Upper lobe of left lung (tissue), 6 donors: ENCODE results near the gene CCNY. TPM values are rescaled to one million over a fixed set of nuclear protein-coding genes. Genes with fewer than 3 reads are reported as not detected.

Source experiments
- ATAC-seq, 2 donors: fragments of 200-7000 bp; cut with Tn5 transposase; one replicate each; pipeline ENCODE4 v1.9.1; 2022; ENCODE audit warnings: mild to moderate bottlenecking in 2 of 2, moderate library complexity in 2 of 2; ENCODE audit not compliant: low FRiP score in 2 of 2
- DNase-seq, 2 donors: peaks; one replicate each; pipeline ENCODE4 v3.0.0-alpha.2; 2019 to 2020
- H3K27ac ChIP-seq, 4 donors: fragments of 200-600 bp; sonication (generic); one replicate each; pipeline ENCODE4 v1.5.1; 2016 to 2019
- H3K27me3 ChIP-seq, 4 donors: fragments of 200-600 bp; sonication (generic); one replicate each; pipeline ENCODE4 v1.5.1; 2017 to 2019
- H3K36me3 ChIP-seq, 4 donors: fragments of 200-600 bp; sonication (generic); one replicate each; pipeline ENCODE4 v1.5.1; 2016 to 2019
- H3K4me1 ChIP-seq, 4 donors: fragments of 200-600 bp; sonication (generic); one replicate each; pipeline ENCODE4 v1.5.1; 2018 to 2019
- H3K4me3 ChIP-seq, 4 donors: fragments of 200-600 bp; sonication (generic); one replicate each; pipeline ENCODE4 v1.5.1; 2017 to 2019; ENCODE audit warnings: mild to moderate bottlenecking in 2 of 4, moderate library complexity in 1 of 4
- H3K9me3 ChIP-seq, 4 donors: fragments of 200-600 bp; sonication (generic); one replicate each; pipeline ENCODE4 v1.5.1; 2018 to 2019
- EP300 ChIP-seq, 4 donors: sonication (generic); formaldehyde crosslinking; IDR thresholded peaks; one replicate each; pipeline ENCODE4 v1.5.1; 2017; ENCODE audit warnings: antibody characterized with exemption in 4 of 4, control low read depth in 2 of 4
- POLR2A ChIP-seq, 4 donors: fragments of 450-650 bp; IDR thresholded peaks; one replicate each; pipeline ENCODE4 v1.5.1; 2016 to 2017; ENCODE audit warnings: antibody characterized with exemption in 4 of 4, mild to moderate bottlenecking in 2 of 4
- POLR2AphosphoS5 ChIP-seq, 2 donors: sonication (generic); formaldehyde crosslinking; IDR thresholded peaks; one replicate each; pipeline ENCODE4 v1.5.1; 2017; ENCODE audit warnings: antibody characterized with exemption in 2 of 2
- WGBS, 2 donors: methylation state at CpG; one replicate each; pipeline ENCODE4 v1.1.5; 2017 to 2018; 5-methylcytosine and 5-hydroxymethylcytosine counted together
- total RNA-seq, 6 donors: library from RNA; depleted of rRNA in 4 of 6; stranded (reverse); fragments of >200 nt in 4 of 6; gene quantifications; one replicate each; pipeline versions ENCODE4 v1.1.0 to v1.2.1, GENCODE V29; 2016 to 2021
- TF ChIP-seq, protein P1 (sequence below), 6 experiments: fragments of 450-650 bp in 4 of 6; fragments of 200-600 bp in 2 of 6; sonication (generic) in 2 of 6; IDR thresholded peaks; one replicate each; pipeline ENCODE4 v1.5.1; 2016 to 2019; ENCODE audit warnings: antibody characterized with exemption in 6 of 6
- donor health status: DM: no; HTN: no; CAD: no; lungs with moderate emphysema.
- donor health status: DM: no; HTN: yes; CAD: no; lungs with severe emphysema.

Gene CCNY
- total RNA-seq, 6 donors from 2014 or later = 22.0 to 80.8 (median 52.5) TPM

DNA sequence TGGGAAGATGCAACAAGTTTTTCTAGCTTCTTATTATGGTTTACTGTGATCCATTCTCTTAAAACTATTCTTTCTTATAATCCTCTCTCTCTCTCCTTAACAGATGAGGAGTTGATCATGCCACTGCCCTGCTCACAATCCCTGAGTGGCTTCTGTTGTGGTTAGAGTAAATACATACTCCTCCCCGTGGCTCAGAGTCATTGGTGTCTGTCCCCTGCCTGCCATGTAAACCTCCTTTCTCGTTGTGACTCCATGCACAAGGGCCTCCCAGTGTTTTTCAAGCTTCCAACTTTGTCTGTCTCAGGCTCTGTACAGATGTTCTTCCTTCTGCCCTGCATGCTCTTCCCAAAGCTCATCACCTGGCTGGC, 20.4 kb downstream of the CCNY start:
- Histone ChIP-seq H3K27ac (no peak overlapping the region), H3K9me3 (no peaks in the 10 kb centered on the region), H3K4me1 (peaks cover 13 to 45% (median 37%) of the 10 kb centered on the region in 4 donors), H3K27me3 (no peaks in the 10 kb centered on the region), H3K4me3 (no peak overlapping the region), H3K36me3 (no peaks in the 10 kb centered on the region)
- no peak for TF ChIP-seq POLR2A (IDR thresholded peaks at IDR 0.05)
- TF ChIP-seq, protein P1, sequence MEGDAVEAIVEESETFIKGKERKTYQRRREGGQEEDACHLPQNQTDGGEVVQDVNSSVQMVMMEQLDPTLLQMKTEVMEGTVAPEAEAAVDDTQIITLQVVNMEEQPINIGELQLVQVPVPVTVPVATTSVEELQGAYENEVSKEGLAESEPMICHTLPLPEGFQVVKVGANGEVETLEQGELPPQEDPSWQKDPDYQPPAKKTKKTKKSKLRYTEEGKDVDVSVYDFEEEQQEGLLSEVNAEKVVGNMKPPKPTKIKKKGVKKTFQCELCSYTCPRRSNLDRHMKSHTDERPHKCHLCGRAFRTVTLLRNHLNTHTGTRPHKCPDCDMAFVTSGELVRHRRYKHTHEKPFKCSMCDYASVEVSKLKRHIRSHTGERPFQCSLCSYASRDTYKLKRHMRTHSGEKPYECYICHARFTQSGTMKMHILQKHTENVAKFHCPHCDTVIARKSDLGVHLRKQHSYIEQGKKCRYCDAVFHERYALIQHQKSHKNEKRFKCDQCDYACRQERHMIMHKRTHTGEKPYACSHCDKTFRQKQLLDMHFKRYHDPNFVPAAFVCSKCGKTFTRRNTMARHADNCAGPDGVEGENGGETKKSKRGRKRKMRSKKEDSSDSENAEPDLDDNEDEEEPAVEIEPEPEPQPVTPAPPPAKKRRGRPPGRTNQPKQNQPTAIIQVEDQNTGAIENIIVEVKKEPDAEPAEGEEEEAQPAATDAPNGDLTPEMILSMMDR (IDR thresholded peaks at IDR 0.05) = no peak
- no peak for TF ChIP-seq EP300 (IDR thresholded peaks at IDR 0.05)
- no peak for TF ChIP-seq POLR2AphosphoS5 (IDR thresholded peaks at IDR 0.05)
- ATAC-seq = no peak
- no peak for DNase-seq
- 34 to 43% methylated on average over 2 of the region's 2 CpGs for WGBS, 2 donors

DNA sequence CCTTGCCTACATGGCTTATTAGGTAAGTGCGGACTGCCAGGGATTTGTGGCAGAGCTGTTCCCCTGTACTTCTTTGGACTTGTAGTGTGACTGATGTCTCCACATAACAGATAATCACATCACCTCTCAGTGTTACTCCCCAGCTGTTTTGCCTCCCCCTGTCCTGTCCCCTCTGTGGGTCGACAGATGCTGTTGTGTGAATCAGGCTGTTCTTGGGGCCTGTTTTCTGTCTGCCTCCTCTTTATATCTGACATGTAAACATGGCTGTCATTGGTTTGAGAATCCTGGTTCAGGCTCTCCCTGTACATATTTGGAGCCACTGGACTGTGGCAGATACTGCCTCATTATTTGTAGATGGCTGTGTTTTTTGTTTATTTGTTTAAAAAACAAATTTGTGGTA, 22.7 kb downstream of the CCNY start:
- Histone ChIP-seq H3K27ac (no peak overlapping the region), H3K36me3 (no peaks in the 10 kb centered on the region), H3K4me1 (peaks cover 13 to 30% (median 22%) of the 10 kb centered on the region in 4 donors), H3K4me3 (no peak overlapping the region), H3K27me3 (no peaks in the 10 kb centered on the region), H3K9me3 (no peaks in the 10 kb centered on the region)
- no peak for TF ChIP-seq POLR2A (IDR thresholded peaks at IDR 0.05)
- TF ChIP-seq, protein P1 (IDR thresholded peaks at IDR 0.05) = no peak
- TF ChIP-seq EP300 (IDR thresholded peaks at IDR 0.05) = no peak
- no peak for TF ChIP-seq POLR2AphosphoS5 (IDR thresholded peaks at IDR 0.05)
- DNase-seq (no peak), ATAC-seq (no peak)
- 78 to 80% methylated on average over 2 of the region's 2 CpGs for WGBS, 2 donors

DNA sequence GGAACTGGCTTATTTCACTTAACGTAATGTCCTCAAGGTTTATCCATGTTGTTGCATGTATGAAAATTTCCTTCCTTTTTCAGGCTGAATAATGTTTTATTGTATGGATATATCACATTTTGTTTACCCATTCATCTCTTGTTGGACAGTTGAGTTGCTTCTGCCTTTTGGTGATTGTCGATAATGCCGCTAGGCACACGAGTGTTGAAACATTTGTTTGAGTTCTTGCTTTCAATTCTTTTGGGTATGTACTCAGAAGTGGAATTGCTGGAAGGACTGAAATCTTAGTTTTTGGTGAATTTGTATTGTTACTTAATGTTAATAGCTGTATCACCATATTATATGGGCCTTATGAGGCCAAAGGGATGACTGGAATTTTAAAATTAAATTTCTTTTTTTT, 23.6 kb downstream of the CCNY start:
- DNase-seq (no peak), ATAC-seq (no peak)
- TF ChIP-seq, protein P1 (IDR thresholded peaks at IDR 0.05) = no peak
- TF ChIP-seq POLR2A (IDR thresholded peaks at IDR 0.05) (no peak), EP300 (IDR thresholded peaks at IDR 0.05) (no peak), POLR2AphosphoS5 (IDR thresholded peaks at IDR 0.05) (no peak)
- 90 to 94% methylated on average over 4 of the region's 4 CpGs for WGBS, 2 donors
- no peaks in the 10 kb centered on the region for H3K27me3 ChIP-seq
- no peaks in the 10 kb centered on the region for H3K9me3 ChIP-seq
- H3K4me3 ChIP-seq = no peak overlapping the region
- no peak overlapping the region for H3K27ac ChIP-seq
- peaks cover 13 to 33% (median 22%) of the 10 kb centered on the region in 4 donors for H3K4me1 ChIP-seq
- no peaks in the 10 kb centered on the region for H3K36me3 ChIP-seq

DNA sequence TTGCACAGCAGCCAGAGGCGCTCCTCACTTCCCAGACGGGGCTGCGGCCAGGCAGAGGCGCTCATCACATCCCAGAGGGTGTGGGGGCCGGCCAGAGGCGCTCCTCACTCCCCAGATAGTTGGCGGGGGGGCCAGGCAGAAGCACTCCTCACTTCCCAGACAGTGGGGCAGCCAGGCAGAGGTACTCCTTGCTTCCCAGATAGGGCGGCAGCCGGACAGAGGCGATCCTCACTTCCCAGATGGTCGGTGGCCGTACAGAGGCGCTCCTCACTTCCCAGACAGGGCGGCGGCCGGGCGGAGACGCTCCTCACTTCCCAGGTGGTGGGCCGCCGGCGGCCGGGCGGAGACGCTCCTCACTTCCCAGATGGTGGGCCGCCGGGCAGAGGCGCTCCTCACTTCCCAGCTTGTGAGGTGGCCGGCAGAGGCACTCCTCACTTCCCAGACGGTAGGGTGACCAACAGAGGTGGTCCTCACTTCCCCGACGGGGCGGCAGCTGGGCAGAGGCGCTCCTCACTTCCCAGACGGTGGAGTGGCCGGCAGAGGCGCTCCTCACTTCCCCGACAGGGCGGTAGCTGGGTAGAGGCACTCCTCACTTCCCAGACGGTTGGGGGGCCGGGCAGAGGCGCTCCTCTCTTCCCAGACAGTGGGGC, 26.5 kb downstream of the CCNY start:
- no peak for ATAC-seq
- Histone ChIP-seq H3K4me3 (no peak overlapping the region), H3K27me3 (no peaks in the 10 kb centered on the region), H3K4me1 (peaks cover 3 to 19% (median 8%) of the 10 kb centered on the region in 4 donors), H3K36me3 (no peaks in the 10 kb centered on the region), H3K27ac (no peak overlapping the region), H3K9me3 (no peaks in the 10 kb centered on the region)
- peak in 1 of 2 donors; percentile 83 for DNase-seq
- TF ChIP-seq, protein P1 (IDR thresholded peaks at IDR 0.05) = no peak
- TF ChIP-seq POLR2AphosphoS5 (IDR thresholded peaks at IDR 0.05) (no peak), POLR2A (IDR thresholded peaks at IDR 0.05) (no peak), EP300 (IDR thresholded peaks at IDR 0.05) (no peak)
- 85 to 94% methylated on average over 7 to 37 of the region's 41 CpGs for WGBS, 2 donors

DNA sequence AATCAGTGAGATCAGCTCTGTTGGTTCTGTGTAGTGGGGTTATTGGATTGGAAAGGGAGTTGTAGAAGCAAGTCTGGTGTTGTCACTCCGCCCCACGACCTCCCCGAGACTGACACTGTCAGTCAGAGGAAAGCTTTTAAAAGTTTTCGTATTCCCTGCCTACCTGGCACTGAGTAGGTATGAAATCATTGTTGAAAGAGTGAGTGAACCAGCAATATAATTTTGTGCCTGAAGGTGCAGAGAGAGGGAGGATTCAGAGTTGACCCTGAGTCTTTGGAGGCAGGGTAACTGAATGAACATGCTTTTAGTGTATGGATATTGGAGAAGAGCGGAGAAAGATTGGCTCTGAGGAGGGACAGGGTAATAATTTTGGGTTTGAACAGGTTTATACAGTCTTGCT, 27.3 kb downstream of the CCNY start:
- DNase-seq (no peak), ATAC-seq (no peak)
- TF ChIP-seq, protein P1 (IDR thresholded peaks at IDR 0.05) = no peak
- no peak for TF ChIP-seq POLR2AphosphoS5 (IDR thresholded peaks at IDR 0.05)
- no peak overlapping the region for H3K4me3 ChIP-seq
- peaks cover 4 to 17% (median 12%) of the 10 kb centered on the region in 4 donors for H3K4me1 ChIP-seq
- H3K27me3 ChIP-seq = no peaks in the 10 kb centered on the region
- no peak overlapping the region for H3K27ac ChIP-seq
- H3K36me3 ChIP-seq = no peaks in the 10 kb centered on the region
- H3K9me3 ChIP-seq = no peaks in the 10 kb centered on the region
- 97 to 99% methylated on average over 5 of the region's 5 CpGs for WGBS, 2 donors
